ENCODE results near the gene OTUD7B. TPM values are rescaled to one million over a fixed set of nuclear protein-coding genes. Genes with fewer than 3 reads are reported as not detected.

OTUD7B gene
- total and polyA plus RNA-seq, 3 experiments from 2014 or later = 1.9 to 41.0 (median 39.7) TPM

DNA sequence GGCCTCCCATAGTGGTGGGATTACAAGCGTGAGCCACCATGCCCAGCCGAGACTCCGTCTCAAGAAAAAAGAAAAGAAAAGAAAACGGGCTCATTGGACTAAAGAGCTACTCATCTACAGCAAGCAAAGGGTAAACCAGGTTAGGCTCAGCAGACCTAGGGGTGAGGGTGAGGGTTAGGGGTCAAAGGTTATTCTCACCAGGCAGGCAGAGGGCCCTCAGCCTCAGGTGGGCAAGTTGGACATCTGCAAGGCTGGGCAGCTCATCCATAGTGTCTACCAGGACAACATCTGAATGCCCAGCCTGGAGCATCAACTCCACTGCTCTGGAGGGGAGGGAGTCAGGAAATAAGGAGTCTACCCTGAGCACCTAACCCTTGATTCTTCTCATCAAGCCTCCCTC lies 77.3 kb downstream of the OTUD7B start:
- H3K36me3 Mint-ChIP-seq = peaks cover 0 to 16% (median 0%) of the 10 kb centered on the region in 3 donors
- Histone ChIP-seq H3K9me3 (ENCODE audit: low read length) (no peaks in the 10 kb centered on the region), H3K27ac (ENCODE audit: low read depth, low read length) (no peak overlapping the region), H3K4me1 (ENCODE audit: insufficient read depth, low read length) (peaks cover 15% of the 10 kb centered on the region), H3K36me3 (ENCODE audit: insufficient read depth, low read length) (no peaks in the 10 kb centered on the region), H3K27me3 (ENCODE audit: insufficient read depth, low read length, poor library complexity, severe bottlenecking) (no peaks in the 10 kb centered on the region), H3K4me3 (ENCODE audit: low read length) (no peak overlapping the region)
- H3K4me3 Mint-ChIP-seq = no peak overlapping the region
- H3K9me3 Mint-ChIP-seq = no peaks in the 10 kb centered on the region
- ChIA-PET CTCF (no interaction called here), POLR2A (no interaction called here)
- peaks cover 15 to 22% (median 17%) of the 10 kb centered on the region in 3 donors for H3K4me1 Mint-ChIP-seq
- peaks cover 9 to 23% of the 10 kb centered on the region in 2 donors for H3K27me3 Mint-ChIP-seq
- no peak for DNase-seq
- peak overlapping the region in 1 of 8 donors; percentile 17 for H3K27ac Mint-ChIP-seq

- no peaks in the 10 kb centered on the region for H3K9me3 Mint-ChIP-seq
- peaks cover 14 to 21% (median 16%) of the 10 kb centered on the region in 3 donors for H3K4me1 Mint-ChIP-seq
- H3K27me3 ChIP-seq (ENCODE audit: insufficient read depth, low read length, poor library complexity, severe bottlenecking) = no peaks in the 10 kb centered on the region
- H3K36me3 Mint-ChIP-seq = peaks cover 0 to 16% (median 4%) of the 10 kb centered on the region in 3 donors
- peaks cover 10% of the 10 kb centered on the region for H3K4me1 ChIP-seq (ENCODE audit: insufficient read depth, low read length)
- peak in 1 of 5 donors; percentile 20 for DNase-seq
- H3K27me3 Mint-ChIP-seq = peaks cover 9 to 23% of the 10 kb centered on the region in 2 donors
- no peak overlapping the region for H3K27ac Mint-ChIP-seq
- H3K4me3 ChIP-seq (ENCODE audit: low read length) = no peak overlapping the region
- POLR2A ChIA-PET = interaction anchor here (0.6 kb wide), 1 partner anchor 442 kb away, joined by 3 read pairs; no protein-coding TSS in a partner anchor
- H3K4me3 Mint-ChIP-seq = no peak overlapping the region
- H3K9me3 ChIP-seq (ENCODE audit: low read length) = no peaks in the 10 kb centered on the region
- H3K36me3 ChIP-seq (ENCODE audit: insufficient read depth, low read length) = no peaks in the 10 kb centered on the region
- CTCF ChIA-PET = no interaction called here
- H3K27ac ChIP-seq (ENCODE audit: low read depth, low read length) = no peak overlapping the region
Measured at GRCh38 chr1:149932474-149932873, 78.1 kb downstream of the OTUD7B start.

GRCh38 chr1:149931212-149931790 lies 79.2 kb downstream of the OTUD7B start:
- peaks cover 3% of the 10 kb centered on the region for H3K36me3 ChIP-seq (ENCODE audit: insufficient read depth, low read length)
- Mint-ChIP-seq H3K27ac (peak overlapping the region in 1 of 8 donors; percentile 51), H3K4me3 (peak overlapping the region in 1 of 7 donors; percentile 79), H3K27me3 (peaks cover 9 to 23% of the 10 kb centered on the region in 2 donors), H3K36me3 (peaks cover 1 to 16% (median 14%) of the 10 kb centered on the region in 3 donors), H3K4me1 (peaks cover 15 to 27% (median 20%) of the 10 kb centered on the region in 3 donors), H3K9me3 (no peaks in the 10 kb centered on the region)
- H3K4me1 ChIP-seq (ENCODE audit: insufficient read depth, low read length) = peaks cover 17% of the 10 kb centered on the region
- H3K9me3 ChIP-seq (ENCODE audit: low read length) = no peaks in the 10 kb centered on the region
- CTCF ChIA-PET = no interaction called here
- POLR2A ChIA-PET = no interaction called here
- no peak overlapping the region for H3K4me3 ChIP-seq (ENCODE audit: low read length)
- DNase-seq = peak in 1 of 5 donors; percentile 26
- H3K27ac ChIP-seq (ENCODE audit: low read depth, low read length) = no peak overlapping the region
- no peaks in the 10 kb centered on the region for H3K27me3 ChIP-seq (ENCODE audit: insufficient read depth, low read length, poor library complexity, severe bottlenecking)

GRCh38 chr1:149929856-149930255 lies 80.7 kb downstream of the OTUD7B start:
- CTCF ChIA-PET = interaction anchor here (1.1 kb wide), 1 partner anchor 236 kb away, joined by 3 read pairs; no protein-coding TSS in a partner anchor
- H3K4me1 Mint-ChIP-seq = peaks cover 30 to 41% (median 32%) of the 10 kb centered on the region in 3 donors
- POLR2A ChIA-PET = no interaction called here

GRCh38 chr1:149928401-149928724 lies 82.2 kb downstream of the OTUD7B start:
- Mint-ChIP-seq H3K9me3 (no peaks in the 10 kb centered on the region), H3K27me3 (peaks cover 9 to 19% of the 10 kb centered on the region in 2 donors), H3K4me3 (peak overlapping the region; percentile 89 to 97 (median 95)), H3K4me1 (peaks cover 40 to 52% (median 41%) of the 10 kb centered on the region in 3 donors), H3K27ac (peak overlapping the region; percentile 91 to 100 (median 98)), H3K36me3 (peaks cover 23 to 41% (median 37%) of the 10 kb centered on the region in 3 donors)
- DNase-seq = no peak
- peaks cover 30% of the 10 kb centered on the region for H3K36me3 ChIP-seq (ENCODE audit: insufficient read depth, low read length)
- H3K9me3 ChIP-seq (ENCODE audit: low read length) = no peaks in the 10 kb centered on the region
- peak overlapping the region; percentile 81 for H3K4me3 ChIP-seq (ENCODE audit: low read length)
- peaks cover 35% of the 10 kb centered on the region for H3K4me1 ChIP-seq (ENCODE audit: insufficient read depth, low read length)
- peak overlapping the region; percentile 93 for H3K27ac ChIP-seq (ENCODE audit: low read depth, low read length)
- CTCF ChIA-PET = interaction anchor here (1.1 to 2.0 kb wide), 2 partner anchors 27 to 41 kb away, joined by 3 to 8 read pairs; a partner anchor contains a TSS
- POLR2A ChIA-PET = interaction anchor here (0.7 to 1.5 kb wide), 8 partner anchors 9 to 307 kb away, joined by 3 to 33 read pairs (median 4); a partner anchor contains a TSS
- H3K27me3 ChIP-seq (ENCODE audit: insufficient read depth, low read length, poor library complexity, severe bottlenecking) = no peaks in the 10 kb centered on the region

More at GRCh38 chr1:149929856-149930255, 80.7 kb downstream of the OTUD7B start:
- H3K27me3 ChIP-seq (ENCODE audit: insufficient read depth, low read length, poor library complexity, severe bottlenecking) = no peaks in the 10 kb centered on the region
- Mint-ChIP-seq H3K27ac (peak overlapping the region in 4 of 8 donors; percentile 97 to 100 (median 98)), H3K36me3 (peaks cover 12 to 28% (median 24%) of the 10 kb centered on the region in 3 donors), H3K4me3 (no peak overlapping the region), H3K27me3 (peaks cover 9 to 23% of the 10 kb centered on the region in 2 donors), H3K9me3 (no peaks in the 10 kb centered on the region)
- peaks cover 32% of the 10 kb centered on the region for H3K4me1 ChIP-seq (ENCODE audit: insufficient read depth, low read length)
- no peak overlapping the region for H3K27ac ChIP-seq (ENCODE audit: low read depth, low read length)
- DNase-seq = peak in 1 of 5 donors; percentile 10
- H3K4me3 ChIP-seq (ENCODE audit: low read length) = no peak overlapping the region
- H3K9me3 ChIP-seq (ENCODE audit: low read length) = no peaks in the 10 kb centered on the region
- peaks cover 17% of the 10 kb centered on the region for H3K36me3 ChIP-seq (ENCODE audit: insufficient read depth, low read length)

GRCh38 chr1:149927563-149928400 lies 82.7 kb downstream of the OTUD7B start, which contains the start of gene SF3B4:
TSS of gene SF3B4 (minus strand) at chr1:149927803. CDS start at chr1:149927759, 44 bp downstream.
- Mint-ChIP-seq H3K9me3 (no peaks in the 10 kb centered on the region), H3K4me3 (peak within 1 kb of the TSS; percentile 89 to 97 (median 95)), H3K27ac (peak within 1 kb of the TSS; percentile 91 to 100 (median 98)), H3K4me1 (peaks cover 40 to 54% (median 41%) of the 10 kb centered on the region in 3 donors), H3K36me3 (peaks cover 25 to 46% (median 43%) of the 10 kb centered on the region in 3 donors), H3K27me3 (peaks cover 9 to 19% of the 10 kb centered on the region in 2 donors)
- CTCF ChIA-PET = interaction anchor here (1.1 to 2.0 kb wide), 2 partner anchors 26 to 40 kb away, joined by 3 to 8 read pairs; a partner anchor contains a TSS
- POLR2A ChIA-PET = interaction anchor here (0.5 to 1.5 kb wide), 10 partner anchors 10 to 308 kb away, joined by 3 to 33 read pairs (median 4); a partner anchor contains a TSS
- H3K27ac ChIP-seq (ENCODE audit: low read depth, low read length) = peak within 1 kb of the TSS; percentile 93
- peak within 1 kb of the TSS; percentile 81 for H3K4me3 ChIP-seq (ENCODE audit: low read length)
- no peaks in the 10 kb centered on the region for H3K27me3 ChIP-seq (ENCODE audit: insufficient read depth, low read length, poor library complexity, severe bottlenecking)
- DNase-seq = peak; percentile 92 to 97 (median 93)
- peaks cover 36% of the 10 kb centered on the region for H3K36me3 ChIP-seq (ENCODE audit: insufficient read depth, low read length)
- H3K9me3 ChIP-seq (ENCODE audit: low read length) = no peaks in the 10 kb centered on the region
- peaks cover 35% of the 10 kb centered on the region for H3K4me1 ChIP-seq (ENCODE audit: insufficient read depth, low read length)

GRCh38 chr1:149927056-149927562 lies 83.4 kb downstream of the OTUD7B start:
- Mint-ChIP-seq H3K4me1 (peaks cover 40 to 54% (median 41%) of the 10 kb centered on the region in 3 donors), H3K4me3 (peak overlapping the region; percentile 89 to 97 (median 95)), H3K9me3 (no peaks in the 10 kb centered on the region), H3K27me3 (peaks cover 5 to 16% of the 10 kb centered on the region in 2 donors), H3K36me3 (peaks cover 25 to 52% (median 41%) of the 10 kb centered on the region in 3 donors), H3K27ac (peak overlapping the region; percentile 91 to 100 (median 98))
- CTCF ChIA-PET = no interaction called here
- POLR2A ChIA-PET = interaction anchor here (1.5 kb wide), 1 partner anchor 40 kb away, joined by 33 read pairs; a partner anchor contains a TSS
- peaks cover 35% of the 10 kb centered on the region for H3K4me1 ChIP-seq (ENCODE audit: insufficient read depth, low read length)
- H3K36me3 ChIP-seq (ENCODE audit: insufficient read depth, low read length) = peaks cover 40% of the 10 kb centered on the region
- no peaks in the 10 kb centered on the region for H3K9me3 ChIP-seq (ENCODE audit: low read length)
- DNase-seq = peak in 1 of 5 donors; percentile 31
- H3K27ac ChIP-seq (ENCODE audit: low read depth, low read length) = peak overlapping the region; percentile 93
- peak overlapping the region; percentile 81 for H3K4me3 ChIP-seq (ENCODE audit: low read length)
- H3K27me3 ChIP-seq (ENCODE audit: insufficient read depth, low read length, poor library complexity, severe bottlenecking) = no peaks in the 10 kb centered on the region

Data from CD8-positive, alpha-beta memory T cell (primary cell).